DMS114 treated with DMSO at 0.1 percent for 48 hours (cell line): Measurements from ENCODE around the gene CPA3.
A peak's percentile ranks its signal among the peaks of the same experiment; 100 is the strongest.

ENCODE experiments used
- DNase-seq: peaks from one replicate; lab custom pipeline; 2025; ENCODE audit not compliant: unreplicated experiment; lab: John Stamatoyannopoulos, UW

CPA3 gene

GRCh38 chr3:148857316-148857715 is 7.8 kb upstream of the CPA3 start:
- no peak for DNase-seq

- DNase-seq: peak; percentile 36
Observed at GRCh38 chr3:148861277-148861869, 3.7 kb upstream of the CPA3 start.

GRCh38 chr3:148863297-148863696 is 1.8 kb upstream of the CPA3 start:
- no peak for DNase-seq

GRCh38 chr3:148863814-148864213 is 1.3 kb upstream of the CPA3 start:
- DNase-seq: no peak

GRCh38 chr3:148866261-148866660 is 1.2 kb downstream of the CPA3 start:
- DNase-seq: no peak

- no peak for DNase-seq
Observed at GRCh38 chr3:148873270-148873927, 8.3 kb downstream of the CPA3 start.

GRCh38 chr3:148873977-148874376 is 8.9 kb downstream of the CPA3 start:
- DNase-seq: no peak

GRCh38 chr3:148878095-148878494 is 13.0 kb downstream of the CPA3 start:
- DNase-seq: no peak

- no peak for DNase-seq
Observed at GRCh38 chr3:148879256-148879655, 14.2 kb downstream of the CPA3 start.

GRCh38 chr3:148880681-148881080 is 15.6 kb downstream of the CPA3 start:
- DNase-seq: no peak

- DNase-seq: no peak
Observed at GRCh38 chr3:148881286-148881685, 16.2 kb downstream of the CPA3 start.

GRCh38 chr3:148882288-148882687 is 17.2 kb downstream of the CPA3 start:
- no peak for DNase-seq

GRCh38 chr3:148883163-148883562 is 18.1 kb downstream of the CPA3 start:
- no peak for DNase-seq

GRCh38 chr3:148884261-148884660 is 19.2 kb downstream of the CPA3 start:
- no peak for DNase-seq

GRCh38 chr3:148889828-148890227 is 24.7 kb downstream of the CPA3 start:
- no peak for DNase-seq

- DNase-seq: no peak
Observed at GRCh38 chr3:148896062-148896461, 31.0 kb downstream of the CPA3 start.

GRCh38 chr3:148901987-148902791 is 37.1 kb downstream of the CPA3 start:
- no peak for DNase-seq

- DNase-seq: no peak
Observed at GRCh38 chr3:148903022-148903442, 37.9 kb downstream of the CPA3 start.

GRCh38 chr3:148903941-148904340 is 38.8 kb downstream of the CPA3 start:
- no peak for DNase-seq

- DNase-seq: no peak
Observed at GRCh38 chr3:148906667-148907066, 41.6 kb downstream of the CPA3 start.

- DNase-seq: no peak
Observed at GRCh38 chr3:148911173-148911572, 46.1 kb downstream of the CPA3 start.

- no peak for DNase-seq
Observed at GRCh38 chr3:148911592-148911991, 46.5 kb downstream of the CPA3 start.
